ENCODE data around the gene AIRE. TPM values are rescaled to one million over a fixed set of nuclear protein-coding genes. Genes with fewer than 3 reads are reported as not detected.

The AIRE gene
- total RNA-seq, 2 donors from 2014 or later, result not detected

- Histone ChIP-seq H3K27ac (no peak overlapping the region), H3K36me3 (peaks cover 36% of the 10 kb centered on the region), H3K4me1 (ENCODE audit: control insufficient read depth in 1 of 2, low read depth in 2 of 2) (no peaks in the 10 kb centered on the region), H3K9me3 (no peaks in the 10 kb centered on the region), H3K4me3 (no peak overlapping the region), H3K27me3 (replicated peaks; ENCODE audit: insufficient read depth) (no peaks in the 10 kb centered on the region)
- ATAC-seq (ENCODE audit: insufficient number of reproducible peaks, low FRiP score, low read depth) (no peak), DNase-seq (ENCODE audit: low spot score) (no peak)
- TF ChIP-seq, protein P1, sequence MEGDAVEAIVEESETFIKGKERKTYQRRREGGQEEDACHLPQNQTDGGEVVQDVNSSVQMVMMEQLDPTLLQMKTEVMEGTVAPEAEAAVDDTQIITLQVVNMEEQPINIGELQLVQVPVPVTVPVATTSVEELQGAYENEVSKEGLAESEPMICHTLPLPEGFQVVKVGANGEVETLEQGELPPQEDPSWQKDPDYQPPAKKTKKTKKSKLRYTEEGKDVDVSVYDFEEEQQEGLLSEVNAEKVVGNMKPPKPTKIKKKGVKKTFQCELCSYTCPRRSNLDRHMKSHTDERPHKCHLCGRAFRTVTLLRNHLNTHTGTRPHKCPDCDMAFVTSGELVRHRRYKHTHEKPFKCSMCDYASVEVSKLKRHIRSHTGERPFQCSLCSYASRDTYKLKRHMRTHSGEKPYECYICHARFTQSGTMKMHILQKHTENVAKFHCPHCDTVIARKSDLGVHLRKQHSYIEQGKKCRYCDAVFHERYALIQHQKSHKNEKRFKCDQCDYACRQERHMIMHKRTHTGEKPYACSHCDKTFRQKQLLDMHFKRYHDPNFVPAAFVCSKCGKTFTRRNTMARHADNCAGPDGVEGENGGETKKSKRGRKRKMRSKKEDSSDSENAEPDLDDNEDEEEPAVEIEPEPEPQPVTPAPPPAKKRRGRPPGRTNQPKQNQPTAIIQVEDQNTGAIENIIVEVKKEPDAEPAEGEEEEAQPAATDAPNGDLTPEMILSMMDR (IDR thresholded peaks at IDR 0.05), result no peak
These were observed 37.9 kb downstream of the AIRE start for GRCh38 chr21:44323591-44323990.

- TF ChIP-seq, protein P1 (IDR thresholded peaks at IDR 0.05), result no peak
- Histone ChIP-seq H3K4me3 (no peak overlapping the region), H3K9me3 (no peaks in the 10 kb centered on the region), H3K27ac (no peak overlapping the region), H3K36me3 (peaks cover 36% of the 10 kb centered on the region), H3K4me1 (ENCODE audit: control insufficient read depth in 1 of 2, low read depth in 2 of 2) (no peaks in the 10 kb centered on the region), H3K27me3 (replicated peaks; ENCODE audit: insufficient read depth) (no peaks in the 10 kb centered on the region)
- no peak for DNase-seq (ENCODE audit: low spot score)
- ATAC-seq (ENCODE audit: insufficient number of reproducible peaks, low FRiP score, low read depth), result no peak
These were observed 38.6 kb downstream of the AIRE start for GRCh38 chr21:44324106-44324853.

- no peak for DNase-seq (ENCODE audit: low spot score)
- no peak for ATAC-seq (ENCODE audit: insufficient number of reproducible peaks, low FRiP score, low read depth)
- Histone ChIP-seq H3K36me3 (peaks cover 36% of the 10 kb centered on the region), H3K4me1 (ENCODE audit: control insufficient read depth in 1 of 2, low read depth in 2 of 2) (no peaks in the 10 kb centered on the region), H3K27me3 (replicated peaks; ENCODE audit: insufficient read depth) (no peaks in the 10 kb centered on the region), H3K4me3 (no peak overlapping the region), H3K9me3 (no peaks in the 10 kb centered on the region), H3K27ac (no peak overlapping the region)
- TF ChIP-seq, protein P1 (IDR thresholded peaks at IDR 0.05), result no peak
These were observed 39.1 kb downstream of the AIRE start for GRCh38 chr21:44324854-44325107.

GRCh38 chr21:44325386-44326271 lies 40.0 kb downstream of the AIRE start:
- H3K4me3 ChIP-seq, result no peak overlapping the region
- H3K9me3 ChIP-seq, result no peaks in the 10 kb centered on the region
- DNase-seq (ENCODE audit: low spot score) (no peak), ATAC-seq (ENCODE audit: insufficient number of reproducible peaks, low FRiP score, low read depth) (no peak)
- H3K27me3 ChIP-seq (replicated peaks; ENCODE audit: insufficient read depth), result no peaks in the 10 kb centered on the region
- no peaks in the 10 kb centered on the region for H3K4me1 ChIP-seq (ENCODE audit: control insufficient read depth in 1 of 2, low read depth in 2 of 2)
- peaks cover 36% of the 10 kb centered on the region for H3K36me3 ChIP-seq
- no peak overlapping the region for H3K27ac ChIP-seq
- TF ChIP-seq, protein P1 (IDR thresholded peaks at IDR 0.05), result no peak

DNA sequence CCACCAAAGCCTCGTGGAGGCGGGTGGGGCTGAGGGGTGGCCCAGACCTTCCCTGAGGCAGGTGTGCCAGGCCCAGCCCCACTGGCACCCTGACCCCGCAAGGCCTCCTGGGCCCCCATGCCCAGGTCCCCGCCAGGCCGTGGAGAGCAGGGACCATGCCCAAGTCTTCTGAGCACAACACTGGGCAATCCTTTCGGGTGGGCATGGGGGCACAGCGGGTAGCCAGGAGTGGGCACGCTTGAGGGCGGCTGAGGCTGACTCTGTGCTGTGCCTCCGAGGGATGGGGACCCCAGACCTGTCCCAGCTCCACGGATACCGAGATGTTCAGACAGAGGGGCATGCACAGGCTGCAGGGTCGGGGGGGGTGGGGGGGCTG lies 40.6 kb downstream of the AIRE start:
- Histone ChIP-seq H3K4me3 (no peak overlapping the region), H3K27me3 (replicated peaks; ENCODE audit: insufficient read depth) (no peaks in the 10 kb centered on the region), H3K4me1 (ENCODE audit: control insufficient read depth in 1 of 2, low read depth in 2 of 2) (no peaks in the 10 kb centered on the region), H3K9me3 (no peaks in the 10 kb centered on the region), H3K36me3 (peaks cover 36% of the 10 kb centered on the region), H3K27ac (no peak overlapping the region)
- no peak for ATAC-seq (ENCODE audit: insufficient number of reproducible peaks, low FRiP score, low read depth)
- no peak for DNase-seq (ENCODE audit: low spot score)
- TF ChIP-seq, protein P1 (IDR thresholded peaks at IDR 0.05), result no peak
